ENCODE measurements around the gene PTPRJ. TPM values are rescaled to one million over a fixed set of nuclear protein-coding genes. Genes with fewer than 3 reads are reported as not detected.

The PTPRJ gene
- total RNA-seq, 1 donor from 2014 or later: 34.9 TPM

GRCh38 chr11:48000432-48000831, 20.1 kb downstream of the PTPRJ start:
- intact Hi-C loops (cut with DNase I): no loop called here
- Histone ChIP-seq H3K36me3 (no peaks in the 10 kb centered on the region), H3K4me1 (peaks cover 22% of the 10 kb centered on the region), H3K27ac (peak overlapping the region; percentile 15), H3K9me3 (no peaks in the 10 kb centered on the region), H3K27me3 (no peaks in the 10 kb centered on the region), H3K4me3 (no peak overlapping the region)
- ATAC-seq: no peak
- TF ChIP-seq, protein P1, sequence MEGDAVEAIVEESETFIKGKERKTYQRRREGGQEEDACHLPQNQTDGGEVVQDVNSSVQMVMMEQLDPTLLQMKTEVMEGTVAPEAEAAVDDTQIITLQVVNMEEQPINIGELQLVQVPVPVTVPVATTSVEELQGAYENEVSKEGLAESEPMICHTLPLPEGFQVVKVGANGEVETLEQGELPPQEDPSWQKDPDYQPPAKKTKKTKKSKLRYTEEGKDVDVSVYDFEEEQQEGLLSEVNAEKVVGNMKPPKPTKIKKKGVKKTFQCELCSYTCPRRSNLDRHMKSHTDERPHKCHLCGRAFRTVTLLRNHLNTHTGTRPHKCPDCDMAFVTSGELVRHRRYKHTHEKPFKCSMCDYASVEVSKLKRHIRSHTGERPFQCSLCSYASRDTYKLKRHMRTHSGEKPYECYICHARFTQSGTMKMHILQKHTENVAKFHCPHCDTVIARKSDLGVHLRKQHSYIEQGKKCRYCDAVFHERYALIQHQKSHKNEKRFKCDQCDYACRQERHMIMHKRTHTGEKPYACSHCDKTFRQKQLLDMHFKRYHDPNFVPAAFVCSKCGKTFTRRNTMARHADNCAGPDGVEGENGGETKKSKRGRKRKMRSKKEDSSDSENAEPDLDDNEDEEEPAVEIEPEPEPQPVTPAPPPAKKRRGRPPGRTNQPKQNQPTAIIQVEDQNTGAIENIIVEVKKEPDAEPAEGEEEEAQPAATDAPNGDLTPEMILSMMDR (IDR thresholded peaks at IDR 0.05): no peak
- no peak for DNase-seq

DNA sequence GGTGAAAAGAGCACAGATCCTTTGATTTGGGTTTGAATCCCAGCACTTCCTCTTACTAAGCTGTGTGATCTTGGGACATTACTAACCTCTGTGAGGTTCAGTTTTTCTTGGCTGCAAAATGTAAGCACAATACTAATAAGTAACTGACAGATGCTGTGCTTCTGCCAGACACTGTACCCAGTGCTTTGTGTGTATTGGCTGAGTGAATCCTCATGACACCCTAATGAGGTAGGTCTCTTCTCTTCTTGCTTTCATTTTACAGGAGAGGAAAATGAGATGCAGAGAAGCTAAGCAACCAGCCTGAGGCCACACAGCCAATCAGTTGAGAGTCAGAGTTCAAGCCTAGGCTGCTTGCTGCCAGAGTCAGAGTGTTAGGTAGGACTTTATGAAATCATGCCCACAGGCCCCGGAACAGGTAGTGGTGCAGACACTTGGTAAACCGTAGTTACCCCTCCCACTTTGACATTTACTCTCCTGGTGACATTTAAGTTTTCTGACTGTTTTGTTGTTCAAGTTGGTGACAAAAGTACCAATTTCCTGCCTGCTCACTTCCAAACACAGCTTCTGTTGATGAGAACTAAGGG, 21.2 kb downstream of the PTPRJ start:
- TF ChIP-seq, protein P1 (IDR thresholded peaks at IDR 0.05): no peak
- Histone ChIP-seq H3K9me3 (no peaks in the 10 kb centered on the region), H3K4me1 (peaks cover 33% of the 10 kb centered on the region), H3K36me3 (no peaks in the 10 kb centered on the region), H3K4me3 (no peak overlapping the region), H3K27ac (no peak overlapping the region), H3K27me3 (no peaks in the 10 kb centered on the region)
- ATAC-seq: peak; percentile 76
- intact Hi-C loops (cut with DNase I): no loop called here
- no peak for DNase-seq

- Histone ChIP-seq H3K27me3 (no peaks in the 10 kb centered on the region), H3K4me3 (no peak overlapping the region), H3K27ac (no peak overlapping the region), H3K9me3 (no peaks in the 10 kb centered on the region), H3K36me3 (no peaks in the 10 kb centered on the region), H3K4me1 (peaks cover 37% of the 10 kb centered on the region)
- TF ChIP-seq, protein P1 (IDR thresholded peaks at IDR 0.05): no peak
- DNase-seq: no peak
- intact Hi-C loops (cut with DNase I): no loop called here
- ATAC-seq: no peak
These were observed 22.2 kb downstream of the PTPRJ start for GRCh38 chr11:48002561-48002960.

DNA sequence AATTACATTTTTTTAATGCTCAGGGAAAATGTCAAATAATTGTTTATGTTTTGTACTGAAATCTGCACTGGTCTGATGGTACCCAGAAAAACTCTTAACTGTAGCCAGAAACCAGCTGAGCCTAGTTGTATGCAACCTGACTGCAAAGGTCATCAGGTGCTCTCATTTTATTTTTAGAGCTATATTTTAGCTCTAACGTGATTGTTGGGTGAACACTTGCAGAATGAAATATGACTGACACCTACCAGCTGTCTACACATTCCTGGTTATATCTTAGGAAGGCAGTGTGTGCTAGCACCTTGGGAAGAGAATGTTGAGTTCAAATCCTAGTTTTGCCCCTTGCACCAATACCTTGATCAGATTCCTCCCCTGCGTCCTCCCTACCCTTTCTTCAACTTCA, 23.6 kb downstream of the PTPRJ start:
- ATAC-seq (no peak), DNase-seq (no peak)
- Histone ChIP-seq H3K4me3 (no peak overlapping the region), H3K27ac (no peak overlapping the region), H3K36me3 (no peaks in the 10 kb centered on the region), H3K9me3 (no peaks in the 10 kb centered on the region), H3K27me3 (no peaks in the 10 kb centered on the region), H3K4me1 (peaks cover 30% of the 10 kb centered on the region)
- TF ChIP-seq, protein P1 (IDR thresholded peaks at IDR 0.05): no peak
- intact Hi-C loops (cut with DNase I): no loop called here

GRCh38 chr11:48004456-48004855, 24.1 kb downstream of the PTPRJ start:
- TF ChIP-seq, protein P1 (IDR thresholded peaks at IDR 0.05): no peak
- H3K27ac ChIP-seq: no peak overlapping the region
- intact Hi-C loops (cut with DNase I): no loop called here
- H3K9me3 ChIP-seq: no peaks in the 10 kb centered on the region
- H3K4me3 ChIP-seq: no peak overlapping the region
- no peak for ATAC-seq
- no peaks in the 10 kb centered on the region for H3K27me3 ChIP-seq
- peaks cover 30% of the 10 kb centered on the region for H3K4me1 ChIP-seq
- no peaks in the 10 kb centered on the region for H3K36me3 ChIP-seq
- no peak for DNase-seq

GRCh38 chr11:48005136-48005535, 24.8 kb downstream of the PTPRJ start:
- H3K27ac ChIP-seq: peak overlapping the region; percentile 32
- no peak overlapping the region for H3K4me3 ChIP-seq
- TF ChIP-seq, protein P1 (IDR thresholded peaks at IDR 0.05): no peak
- ATAC-seq: no peak
- H3K27me3 ChIP-seq: no peaks in the 10 kb centered on the region
- no peaks in the 10 kb centered on the region for H3K36me3 ChIP-seq
- intact Hi-C loops (cut with DNase I): no loop called here
- no peaks in the 10 kb centered on the region for H3K9me3 ChIP-seq
- no peak for DNase-seq
- peaks cover 30% of the 10 kb centered on the region for H3K4me1 ChIP-seq
